GM21390 (cell line): Measurements from ENCODE around the gene PTPN11.

Experiments
- ATAC-seq: cut with Tn5 transposase; IDR thresholded peaks from one replicate; pipeline ENCODE4 v1.9.1; 2021; ENCODE audit not compliant: unreplicated experiment

PTPN11 gene

DNA sequence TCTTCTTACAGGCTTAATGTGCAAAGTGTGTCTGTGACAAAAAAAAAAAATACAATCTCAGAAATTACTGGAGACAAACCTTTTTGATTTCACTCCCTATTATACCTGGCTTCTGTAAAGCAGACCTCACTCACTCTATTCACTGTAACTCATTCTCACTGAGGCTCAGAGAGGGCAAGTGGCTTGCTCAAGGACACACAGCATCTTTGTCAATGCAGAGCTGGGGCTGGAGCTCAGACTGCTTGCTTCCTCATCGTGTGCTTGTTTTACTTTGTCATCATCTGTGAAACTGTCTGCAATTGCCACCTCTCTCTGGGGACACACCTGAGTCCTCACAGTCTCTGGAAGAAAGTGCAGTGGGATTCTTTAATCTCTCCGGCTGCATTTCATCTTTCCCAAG lies 120.0 kb downstream of the PTPN11 start:
- ATAC-seq = no peak

DNA sequence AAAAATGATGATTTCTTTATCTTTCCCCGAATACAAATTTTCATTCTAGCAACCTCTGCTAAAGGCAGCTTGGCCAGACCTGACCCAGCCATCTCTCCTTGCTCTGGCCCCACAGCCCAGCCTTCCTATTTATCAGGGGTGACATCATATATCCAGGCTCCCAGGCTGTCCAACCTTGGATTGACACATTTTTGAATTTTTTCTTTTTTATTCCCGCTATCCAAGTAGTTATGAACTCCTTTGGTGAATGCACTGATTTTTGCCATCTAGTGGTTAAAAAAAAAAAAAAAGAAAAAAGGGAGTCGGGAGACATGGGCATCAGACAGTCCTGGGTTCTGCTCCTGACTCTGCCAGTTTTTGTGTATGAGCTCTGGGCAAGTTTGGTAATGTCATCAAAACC lies 120.5 kb downstream of the PTPN11 start:
- ATAC-seq = no peak

DNA sequence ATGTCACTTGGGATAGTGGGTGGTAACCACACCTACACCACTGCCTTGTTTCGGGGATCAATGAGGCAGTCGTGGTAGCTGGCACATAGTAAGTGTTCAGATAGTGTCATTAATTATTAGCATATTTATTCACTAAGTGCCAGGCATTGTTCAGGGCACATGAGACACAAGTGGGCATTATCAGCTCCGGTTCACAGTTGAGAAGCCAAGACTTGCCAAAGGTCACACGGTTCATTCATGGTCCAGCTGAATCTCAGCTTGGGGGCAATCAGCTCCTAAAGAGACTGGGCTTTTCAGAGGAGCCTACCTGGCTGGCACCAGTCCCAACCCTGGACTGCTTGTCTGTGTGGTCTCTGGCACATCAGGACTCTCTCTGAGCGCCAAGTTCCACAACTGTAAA lies 121.3 kb downstream of the PTPN11 start:
- no peak for ATAC-seq

DNA sequence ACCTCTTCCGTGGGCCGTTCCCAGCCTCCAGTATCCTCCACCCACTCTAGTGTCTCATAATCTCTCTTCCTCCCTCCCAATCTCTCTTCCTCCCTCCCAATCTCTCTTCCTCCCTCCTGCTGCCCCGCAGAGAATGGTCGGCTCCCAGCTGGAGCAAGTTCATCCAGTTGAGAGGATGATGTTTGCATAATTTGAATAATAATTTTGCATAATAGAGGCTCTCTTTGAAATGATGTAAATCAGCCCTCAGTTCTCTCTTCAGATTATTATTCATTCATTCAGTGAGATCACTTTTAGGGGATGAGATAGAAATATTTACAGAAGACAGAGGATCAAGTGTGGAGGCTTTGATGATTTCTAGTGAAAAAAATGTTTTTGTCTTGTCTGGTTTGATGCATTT lies 125.0 kb downstream of the PTPN11 start:
- ATAC-seq = no peak

DNA sequence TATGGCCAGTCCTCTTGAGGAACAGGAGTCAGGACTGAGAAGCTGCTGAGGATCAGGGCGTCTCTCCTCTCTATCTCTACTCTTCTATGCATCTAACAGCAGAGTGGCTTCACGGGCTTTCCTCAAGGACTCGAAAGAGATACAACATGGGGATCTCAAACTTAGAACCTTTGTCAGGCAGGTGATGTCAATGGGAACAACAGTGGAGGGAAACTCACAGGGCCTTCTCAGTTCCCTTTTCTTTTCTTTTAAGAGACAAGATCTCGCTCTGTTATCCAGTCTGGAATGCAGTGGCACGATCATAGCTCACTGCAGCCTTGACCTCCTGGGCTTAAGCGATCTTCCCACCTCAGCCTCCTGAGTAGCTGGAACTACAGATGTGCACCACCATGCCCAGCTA lies 127.6 kb downstream of the PTPN11 start:
- ATAC-seq = no peak

DNA sequence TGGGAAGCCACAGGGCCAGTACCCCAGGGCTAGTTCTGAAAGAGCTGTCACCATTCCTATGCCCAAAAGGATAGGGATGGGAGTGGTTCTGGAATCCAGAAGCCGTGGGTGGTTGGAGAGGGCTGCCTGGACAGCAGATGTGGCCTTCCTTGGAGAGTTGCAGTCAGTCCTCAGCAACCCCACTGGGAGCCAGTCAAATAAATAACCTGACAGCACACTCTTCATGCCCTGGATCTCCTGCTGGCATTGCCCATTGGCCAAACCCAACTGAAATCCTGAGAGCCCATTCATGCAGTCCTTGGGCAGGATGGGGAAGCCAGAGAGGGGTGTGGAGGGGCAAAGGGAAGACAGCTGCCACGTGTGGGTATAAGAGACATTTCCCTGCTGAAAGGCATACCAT lies 128.2 kb downstream of the PTPN11 start:
- no peak for ATAC-seq

DNA sequence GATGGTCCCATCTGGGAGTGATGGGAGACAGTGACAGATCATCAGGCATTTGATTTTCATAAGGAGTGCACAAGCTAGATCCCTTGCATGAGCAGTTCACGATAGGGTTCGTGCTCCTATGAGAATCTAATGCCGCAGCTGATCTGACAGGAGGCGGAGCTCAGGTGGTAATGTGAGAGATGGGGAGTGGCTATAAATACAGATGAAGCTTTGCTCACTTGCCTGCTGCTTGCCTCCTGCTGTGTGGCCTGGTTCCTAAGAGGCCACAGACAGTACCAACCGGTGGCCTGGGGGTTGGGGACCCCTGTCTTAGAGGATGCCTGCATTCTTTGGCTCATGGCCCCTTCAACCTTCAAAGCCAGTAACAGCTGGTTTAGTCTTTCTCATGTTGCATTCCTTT lies 130.3 kb downstream of the PTPN11 start:
- ATAC-seq = no peak

DNA sequence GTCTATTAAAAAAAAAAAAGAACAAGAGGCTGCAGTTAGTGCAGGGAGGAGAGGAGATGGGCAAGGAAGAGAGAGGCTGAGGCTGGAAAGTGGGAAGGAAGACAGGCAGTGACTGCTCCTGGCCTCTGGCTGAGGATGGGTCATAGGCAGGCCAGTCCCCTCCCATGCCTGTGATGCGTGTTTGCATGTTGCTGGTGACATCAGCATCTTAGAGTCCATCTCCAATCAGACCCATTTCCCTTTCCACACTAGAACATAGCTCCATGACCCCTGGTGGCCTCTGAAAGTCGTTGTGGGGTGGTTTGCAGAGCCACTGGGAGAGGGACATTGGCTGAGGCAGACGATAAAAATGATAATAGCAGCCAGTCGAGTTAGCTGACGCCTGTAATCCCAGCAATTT lies 132.9 kb downstream of the PTPN11 start:
- no peak for ATAC-seq

DNA sequence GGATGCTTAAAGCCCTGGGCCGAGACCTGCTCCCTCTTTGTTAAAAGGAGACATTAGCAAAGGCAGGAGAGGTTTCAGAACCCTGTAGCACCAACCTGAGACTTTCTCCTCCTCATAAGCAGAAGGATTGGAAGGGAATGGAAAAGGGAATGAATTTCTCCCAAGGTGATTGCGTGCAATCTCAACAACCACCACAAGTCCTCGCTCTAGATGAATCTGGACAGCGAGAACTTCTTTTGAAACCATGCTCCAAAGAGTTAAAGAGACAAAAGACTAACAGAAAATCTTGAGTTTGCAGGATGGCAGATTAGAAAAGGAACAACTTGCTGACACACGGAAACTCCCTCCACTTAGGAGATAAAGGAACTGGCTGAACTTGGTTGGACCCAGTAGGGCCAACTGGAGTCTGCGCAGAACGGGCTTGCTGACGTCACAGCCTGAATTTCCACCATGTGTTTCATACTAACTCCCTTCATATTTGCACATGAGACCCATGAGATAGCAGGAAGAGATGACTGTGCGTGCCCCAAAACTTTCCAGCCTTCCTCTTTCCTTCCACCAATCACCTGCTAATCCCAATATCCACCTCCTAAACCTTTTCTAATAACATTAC lies 137.0 kb downstream of the PTPN11 start:
- ATAC-seq = no peak

DNA sequence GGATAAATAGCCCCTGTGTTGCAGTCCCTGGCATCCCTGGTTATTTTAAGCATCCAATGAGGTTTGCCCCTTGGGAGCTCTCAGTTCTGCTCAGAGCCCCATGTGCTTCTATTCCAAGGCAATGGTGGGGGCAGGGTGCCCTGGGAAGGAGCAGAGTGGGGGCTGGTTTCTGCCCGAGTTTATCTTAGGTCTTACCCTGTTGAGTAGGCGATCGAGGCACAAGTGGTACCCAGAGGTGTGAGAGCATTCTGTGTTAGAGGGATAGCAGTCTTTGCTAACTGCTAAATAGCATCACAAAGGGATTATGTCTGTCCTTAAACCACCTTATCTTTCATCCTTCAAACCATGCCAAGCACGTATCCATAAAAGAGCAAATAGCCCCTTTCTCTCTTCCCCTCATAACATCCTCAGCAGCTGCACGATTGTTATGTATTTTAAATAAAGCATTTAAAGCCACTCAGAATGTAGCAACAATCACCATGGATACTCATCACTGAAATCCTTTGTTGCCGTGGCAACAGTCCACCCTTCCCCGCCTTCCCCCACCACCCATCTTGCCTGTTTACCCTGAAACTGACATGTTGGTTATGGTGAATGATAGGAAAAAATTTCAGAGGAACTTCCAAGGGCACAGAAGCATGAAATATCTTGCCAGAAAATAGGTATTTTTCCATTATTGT lies 139.3 kb downstream of the PTPN11 start:
- ATAC-seq = no peak
